Activated CD4-positive, CD25-positive, alpha-beta regulatory T cell (primary cell): ENCODE measurements around the gene KAT6B.
"Not testable (repeated sequence)": the region's sequence is repeated elsewhere in the genome, so short reads cannot be mapped to it uniquely, and the experiment has no call there.

ENCODE experiments used
- DNase-seq, 4 experiments: peaks; one replicate each; lab custom pipeline; 2025; lab: John Stamatoyannopoulos, UW

KAT6B gene

GRCh38 chr10:75037171-75038153 lies 211.1 kb downstream of the KAT6B start:
- DNase-seq = no peak

GRCh38 chr10:75038335-75038734 lies 211.9 kb downstream of the KAT6B start:
- no peak for DNase-seq

GRCh38 chr10:75040576-75040975 lies 214.2 kb downstream of the KAT6B start:
- DNase-seq = no peak

- DNase-seq = no peak
Measured at GRCh38 chr10:75042292-75042974, 216.0 kb downstream of the KAT6B start.

- DNase-seq = peak in 2 of 4 experiments; percentile 17 to 32
Measured at GRCh38 chr10:75043256-75044131, 217.1 kb downstream of the KAT6B start.

- no peak for DNase-seq
Measured at GRCh38 chr10:75048669-75049098, 222.3 kb downstream of the KAT6B start.

- DNase-seq = no peak
Measured at GRCh38 chr10:75049316-75050148, 223.1 kb downstream of the KAT6B start.

GRCh38 chr10:75050149-75050919 lies 223.9 kb downstream of the KAT6B start:
- DNase-seq = no peak

- DNase-seq = no peak
Measured at GRCh38 chr10:75051308-75051707, 224.9 kb downstream of the KAT6B start.

- DNase-seq = not testable (repeated sequence)
Measured at GRCh38 chr10:75055896-75056406, 229.6 kb downstream of the KAT6B start.

GRCh38 chr10:75057680-75058079 lies 231.3 kb downstream of the KAT6B start:
- DNase-seq = no peak

GRCh38 chr10:75058161-75058560 lies 231.8 kb downstream of the KAT6B start:
- no peak for DNase-seq

GRCh38 chr10:75061709-75062505 lies 235.5 kb downstream of the KAT6B start:
- no peak for DNase-seq

- no peak for DNase-seq
Measured at GRCh38 chr10:75062506-75063299, 236.3 kb downstream of the KAT6B start.

GRCh38 chr10:75063461-75064230 lies 237.2 kb downstream of the KAT6B start:
- no peak for DNase-seq

- DNase-seq = no peak
Measured at GRCh38 chr10:75065076-75065475, 238.7 kb downstream of the KAT6B start.

GRCh38 chr10:75066271-75066670 lies 239.9 kb downstream of the KAT6B start:
- no peak for DNase-seq

GRCh38 chr10:75067272-75067671 lies 240.9 kb downstream of the KAT6B start:
- no peak for DNase-seq
